Mesendoderm (in vitro differentiated cells): ENCODE results near the gene LAMB3.

Experiments
- DNase-seq: peaks from one replicate; pipeline ENCODE4 v3.0.0; 2013
- H2AK5ac ChIP-seq: 2 replicates; pipeline ENCODE4 v1.6.1; 2013; ENCODE audit warnings: low read length, inconsistent platforms
- H2BK120ac ChIP-seq: 2 replicates; pipeline ENCODE4 v1.6.1; 2013; ENCODE audit warnings: low read depth, mild to moderate bottlenecking, low read length, moderate library complexity, mixed read lengths
- H2BK15ac ChIP-seq: replicated peaks from 2 replicates; pipeline ENCODE4 v1.6.1; 2013; ENCODE audit warnings: low read depth, mild to moderate bottlenecking, moderate library complexity
- H2BK5ac ChIP-seq: 2 replicates; pipeline ENCODE4 v1.6.1; 2013; ENCODE audit warnings: low read length, inconsistent platforms
- H3K18ac ChIP-seq: 2 replicates; pipeline ENCODE4 v1.6.1; 2013; ENCODE audit warnings: mild to moderate bottlenecking, low read length, mixed read lengths
- H3K23ac ChIP-seq: one replicate; pipeline ENCODE4 v1.6.1; 2013; ENCODE audit warnings: low read length
- H3K27ac ChIP-seq: 2 replicates; pipeline ENCODE4 v1.5.1; 2013; ENCODE audit warnings: low read depth, mild to moderate bottlenecking, inconsistent platforms, low read length, moderate library complexity
- H3K27me3 ChIP-seq: 2 replicates; pipeline ENCODE4 v1.6.1; 2013; ENCODE audit warnings: low read length, control low read depth, mild to moderate bottlenecking, inconsistent platforms; ENCODE audit not compliant: insufficient read depth, poor library complexity
- H3K36me3 ChIP-seq: 2 replicates; pipeline ENCODE4 v1.6.1; 2013; ENCODE audit warnings: low read length, inconsistent platforms; ENCODE audit not compliant: control insufficient read depth, insufficient read depth
- H3K4ac ChIP-seq: one replicate; pipeline ENCODE4 v1.6.1; 2013; ENCODE audit warnings: low read depth, mild to moderate bottlenecking, low read length, moderate library complexity
- H3K4me1 ChIP-seq: 2 replicates; pipeline ENCODE4 v1.6.1; 2013; ENCODE audit warnings: low read depth, low read length, inconsistent platforms; ENCODE audit not compliant: control insufficient read depth
- H3K4me2 ChIP-seq: 2 replicates; pipeline ENCODE4 v1.6.1; 2013; ENCODE audit warnings: low read length
- H3K4me3 ChIP-seq: 2 replicates; pipeline ENCODE4 v1.5.1; 2013; ENCODE audit warnings: mild to moderate bottlenecking, low read length
- H3K56ac ChIP-seq: one replicate; pipeline ENCODE4 v1.6.1; 2013; ENCODE audit warnings: low read length
- H3K79me1 ChIP-seq: 2 replicates; pipeline ENCODE4 v1.6.1; 2013; ENCODE audit warnings: low read length, inconsistent platforms
- H3K79me2 ChIP-seq: 2 replicates; pipeline ENCODE4 v1.6.1; 2013; ENCODE audit warnings: mild to moderate bottlenecking, low read length; ENCODE audit not compliant: control insufficient read depth, insufficient read depth
- H3K9ac ChIP-seq: 2 replicates; pipeline ENCODE4 v1.6.1; 2013; ENCODE audit warnings: low read length, inconsistent platforms
- H4K5ac ChIP-seq: one replicate; pipeline ENCODE4 v1.6.1; 2013; ENCODE audit warnings: low read length
- H4K8ac ChIP-seq: one replicate; pipeline ENCODE4 v1.6.1; 2013; ENCODE audit warnings: low read depth, mild to moderate bottlenecking, control low read depth, low read length, moderate library complexity
- WGBS: extraction: QIAGEN DNeasy Blood & Tissue Kit; methylation state at CpG from one replicate; pipeline ENCODE4 v1.1.7; 2013; ENCODE audit warnings: low lambda C conversion rate, missing lambda C conversion rate; ENCODE audit not compliant: insufficient coverage; ENCODE audit errors: extremely low coverage; 5-methylcytosine and 5-hydroxymethylcytosine counted together

The LAMB3 gene

DNA sequence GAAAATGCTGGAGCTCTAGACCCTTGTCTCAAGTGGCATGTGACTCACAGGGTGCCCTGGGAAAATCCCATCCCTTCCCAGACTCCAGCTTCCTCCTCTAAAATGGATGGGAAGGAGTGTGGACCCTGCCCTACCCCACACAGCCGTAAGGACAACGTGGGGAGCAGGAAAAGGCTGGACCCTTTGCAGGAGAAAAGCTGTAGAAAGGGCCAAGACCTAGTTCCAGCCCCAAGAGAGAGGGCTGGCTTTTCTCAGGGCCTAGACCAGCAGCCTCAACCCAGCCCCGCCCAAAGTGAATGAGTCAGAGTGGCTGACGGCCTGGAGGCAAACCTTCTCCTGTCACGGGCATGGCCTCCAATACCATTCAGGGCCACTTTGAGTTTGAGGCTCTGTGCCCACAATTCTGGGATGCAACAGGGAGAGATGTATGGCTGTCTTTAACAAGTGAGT is 1.1 kb downstream of the LAMB3 start:
- no peaks in the 10 kb centered on the region for H3K27me3 ChIP-seq
- H3K79me2 ChIP-seq = no peaks in the 10 kb centered on the region
- H3K27ac ChIP-seq = no peak overlapping the region
- no peak overlapping the region for H3K56ac ChIP-seq
- no peak overlapping the region for H3K23ac ChIP-seq
- H3K4me1 ChIP-seq = no peaks in the 10 kb centered on the region
- no peak overlapping the region for H2BK15ac ChIP-seq
- no peaks in the 10 kb centered on the region for H3K36me3 ChIP-seq
- H3K4me3 ChIP-seq = no peak overlapping the region
- H2BK5ac ChIP-seq = no peak overlapping the region
- no peak overlapping the region for H4K8ac ChIP-seq
- peak; percentile 62 for DNase-seq
- H4K5ac ChIP-seq = no peak overlapping the region
- H3K79me1 ChIP-seq = no peaks in the 10 kb centered on the region
- H2AK5ac ChIP-seq = no peak overlapping the region
- no peak overlapping the region for H3K4ac ChIP-seq
- no peak overlapping the region for H3K4me2 ChIP-seq
- H3K9ac ChIP-seq = no peak overlapping the region
- H2BK120ac ChIP-seq = no peak overlapping the region
- H3K18ac ChIP-seq = no peak overlapping the region
- no CpG with 5 or more reads among the region's 5 CpGs for WGBS

DNA sequence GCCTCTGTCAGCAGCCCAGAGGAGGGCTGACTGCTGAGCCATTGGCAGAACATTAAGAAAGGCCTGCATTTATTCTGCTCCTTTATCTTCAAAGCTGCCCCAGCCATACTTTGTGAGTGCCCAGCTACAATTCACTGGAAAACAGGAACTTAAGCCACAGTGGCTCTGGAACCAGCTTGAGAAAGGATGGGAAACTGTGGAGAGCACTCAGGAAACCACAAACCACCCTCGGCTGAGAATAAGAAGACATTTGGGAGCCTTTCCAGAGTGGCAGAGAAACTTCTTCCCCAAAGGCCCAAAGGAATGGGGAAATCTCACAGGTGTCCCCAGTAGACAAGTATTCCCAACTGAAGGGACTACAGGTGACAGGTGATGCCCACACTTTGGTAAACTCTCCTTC is 1.8 kb downstream of the LAMB3 start:
- Histone ChIP-seq H3K27me3 (no peaks in the 10 kb centered on the region), H3K56ac (no peak overlapping the region), H3K36me3 (no peaks in the 10 kb centered on the region), H3K4me1 (no peaks in the 10 kb centered on the region), H2BK5ac (no peak overlapping the region), H2BK120ac (no peak overlapping the region), H4K5ac (no peak overlapping the region), H2BK15ac (no peak overlapping the region), H3K4ac (no peak overlapping the region), H3K79me1 (no peaks in the 10 kb centered on the region), H3K4me2 (no peak overlapping the region), H4K8ac (no peak overlapping the region), H3K79me2 (no peaks in the 10 kb centered on the region), H2AK5ac (no peak overlapping the region), H3K23ac (no peak overlapping the region), H3K27ac (no peak overlapping the region), H3K18ac (no peak overlapping the region), H3K9ac (no peak overlapping the region), H3K4me3 (no peak overlapping the region)
- DNase-seq = no peak
- WGBS = no CpG with 5 or more reads among the region's 1 CpG

GRCh38 chr1:209648931-209649776 is 3.1 kb downstream of the LAMB3 start:
- H3K18ac ChIP-seq = no peak overlapping the region
- no peak for DNase-seq
- H3K4me1 ChIP-seq = no peaks in the 10 kb centered on the region
- H2BK5ac ChIP-seq = no peak overlapping the region
- no peak overlapping the region for H3K27ac ChIP-seq
- no peak overlapping the region for H3K4me2 ChIP-seq
- no peak overlapping the region for H3K4me3 ChIP-seq
- no peaks in the 10 kb centered on the region for H3K27me3 ChIP-seq
- no peak overlapping the region for H3K4ac ChIP-seq
- no peak overlapping the region for H3K56ac ChIP-seq
- no peaks in the 10 kb centered on the region for H3K79me2 ChIP-seq
- no peak overlapping the region for H4K8ac ChIP-seq
- no peak overlapping the region for H2BK15ac ChIP-seq
- no peaks in the 10 kb centered on the region for H3K79me1 ChIP-seq
- H4K5ac ChIP-seq = no peak overlapping the region
- no peak overlapping the region for H3K9ac ChIP-seq
- no peaks in the 10 kb centered on the region for H3K36me3 ChIP-seq
- H2AK5ac ChIP-seq = no peak overlapping the region
- WGBS = no CpG with 5 or more reads among the region's 6 CpGs
- no peak overlapping the region for H3K23ac ChIP-seq
- no peak overlapping the region for H2BK120ac ChIP-seq

DNA sequence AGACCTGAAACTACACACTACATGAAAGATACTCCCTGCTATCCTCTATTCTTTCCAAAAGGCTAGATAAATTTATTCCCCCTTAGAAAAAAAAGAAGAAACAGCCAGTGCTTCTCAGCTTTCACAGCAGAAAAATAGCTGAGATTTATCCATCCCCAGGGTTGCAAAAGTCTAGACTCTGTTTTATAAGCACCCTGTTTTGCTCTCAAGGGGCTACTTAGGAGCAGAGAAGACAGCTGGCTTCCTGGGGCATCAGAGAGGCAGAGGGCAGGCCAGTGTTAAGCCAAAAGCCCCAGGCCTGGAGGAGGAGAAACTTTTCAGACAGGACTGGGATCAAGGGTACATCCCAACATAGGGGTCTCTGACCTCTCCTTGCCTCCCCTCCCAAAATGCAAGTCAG is 3.9 kb downstream of the LAMB3 start:
- no peak for DNase-seq
- no peak overlapping the region for H3K4me2 ChIP-seq
- no peaks in the 10 kb centered on the region for H3K27me3 ChIP-seq
- H3K56ac ChIP-seq = no peak overlapping the region
- no peaks in the 10 kb centered on the region for H3K79me1 ChIP-seq
- H3K9ac ChIP-seq = no peak overlapping the region
- H3K18ac ChIP-seq = no peak overlapping the region
- H2BK5ac ChIP-seq = no peak overlapping the region
- no peaks in the 10 kb centered on the region for H3K79me2 ChIP-seq
- H4K5ac ChIP-seq = no peak overlapping the region
- H2BK15ac ChIP-seq = no peak overlapping the region
- no peak overlapping the region for H2AK5ac ChIP-seq
- no peak overlapping the region for H4K8ac ChIP-seq
- H3K4me3 ChIP-seq = no peak overlapping the region
- no peak overlapping the region for H3K23ac ChIP-seq
- H3K36me3 ChIP-seq = no peaks in the 10 kb centered on the region
- no peak overlapping the region for H3K4ac ChIP-seq
- no peaks in the 10 kb centered on the region for H3K4me1 ChIP-seq
- H3K27ac ChIP-seq = no peak overlapping the region
- H2BK120ac ChIP-seq = no peak overlapping the region

GRCh38 chr1:209647156-209647555 is 5.1 kb downstream of the LAMB3 start:
- no peak overlapping the region for H3K27ac ChIP-seq
- H3K4me1 ChIP-seq = no peaks in the 10 kb centered on the region
- H3K27me3 ChIP-seq = no peaks in the 10 kb centered on the region
- H3K79me2 ChIP-seq = no peaks in the 10 kb centered on the region
- no peak overlapping the region for H3K4ac ChIP-seq
- no peak overlapping the region for H3K18ac ChIP-seq
- no peak overlapping the region for H2BK120ac ChIP-seq
- no peak overlapping the region for H3K4me2 ChIP-seq
- no CpG with 5 or more reads among the region's 4 CpGs for WGBS
- H3K4me3 ChIP-seq = no peak overlapping the region
- H2BK15ac ChIP-seq = no peak overlapping the region
- no peaks in the 10 kb centered on the region for H3K36me3 ChIP-seq
- no peak overlapping the region for H2AK5ac ChIP-seq
- H4K5ac ChIP-seq = no peak overlapping the region
- H4K8ac ChIP-seq = no peak overlapping the region
- no peak overlapping the region for H3K56ac ChIP-seq
- H2BK5ac ChIP-seq = no peak overlapping the region
- no peak overlapping the region for H3K9ac ChIP-seq
- H3K79me1 ChIP-seq = no peaks in the 10 kb centered on the region
- no peak for DNase-seq
- H3K23ac ChIP-seq = no peak overlapping the region

DNA sequence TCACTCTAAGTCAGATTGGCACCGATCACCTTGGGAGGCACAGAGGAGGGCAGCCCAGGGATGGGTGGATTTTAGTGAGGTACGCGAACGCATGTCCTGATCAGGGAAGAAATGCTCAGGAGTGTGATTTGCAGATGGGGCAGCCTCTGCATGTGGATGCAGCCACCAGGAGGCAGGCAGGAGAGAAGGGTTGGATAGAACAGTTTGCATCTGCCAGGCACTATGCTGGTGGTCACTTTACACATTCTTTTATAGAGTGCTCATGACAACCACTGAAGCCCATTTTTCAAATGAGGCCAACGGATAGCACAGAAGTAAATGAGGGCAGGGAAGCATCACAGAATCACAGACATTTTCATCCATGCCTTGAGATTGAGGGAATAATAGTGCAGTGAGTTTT is 5.7 kb downstream of the LAMB3 start:
- H3K79me1 ChIP-seq = no peaks in the 10 kb centered on the region
- H3K79me2 ChIP-seq = no peaks in the 10 kb centered on the region
- H2BK120ac ChIP-seq = no peak overlapping the region
- H2BK5ac ChIP-seq = no peak overlapping the region
- no peak overlapping the region for H3K4ac ChIP-seq
- H3K36me3 ChIP-seq = no peaks in the 10 kb centered on the region
- H3K27ac ChIP-seq = no peak overlapping the region
- no peak overlapping the region for H3K18ac ChIP-seq
- H4K5ac ChIP-seq = no peak overlapping the region
- H4K8ac ChIP-seq = no peak overlapping the region
- H3K27me3 ChIP-seq = no peaks in the 10 kb centered on the region
- no peaks in the 10 kb centered on the region for H3K4me1 ChIP-seq
- no peak overlapping the region for H3K4me2 ChIP-seq
- no peak overlapping the region for H3K23ac ChIP-seq
- H2AK5ac ChIP-seq = no peak overlapping the region
- WGBS = no CpG with 5 or more reads among the region's 5 CpGs
- no peak overlapping the region for H3K56ac ChIP-seq
- H2BK15ac ChIP-seq = no peak overlapping the region
- no peak overlapping the region for H3K4me3 ChIP-seq
- no peak overlapping the region for H3K9ac ChIP-seq
- peak; percentile 64 for DNase-seq
